Measurements from ENCODE around the gene TUBGCP3.

The TUBGCP3 gene

GRCh38 chr13:112452380-112453206, 135.4 kb downstream of the TUBGCP3 start:
- DNase-seq (ENCODE audit: low read depth), result no peak

DNA sequence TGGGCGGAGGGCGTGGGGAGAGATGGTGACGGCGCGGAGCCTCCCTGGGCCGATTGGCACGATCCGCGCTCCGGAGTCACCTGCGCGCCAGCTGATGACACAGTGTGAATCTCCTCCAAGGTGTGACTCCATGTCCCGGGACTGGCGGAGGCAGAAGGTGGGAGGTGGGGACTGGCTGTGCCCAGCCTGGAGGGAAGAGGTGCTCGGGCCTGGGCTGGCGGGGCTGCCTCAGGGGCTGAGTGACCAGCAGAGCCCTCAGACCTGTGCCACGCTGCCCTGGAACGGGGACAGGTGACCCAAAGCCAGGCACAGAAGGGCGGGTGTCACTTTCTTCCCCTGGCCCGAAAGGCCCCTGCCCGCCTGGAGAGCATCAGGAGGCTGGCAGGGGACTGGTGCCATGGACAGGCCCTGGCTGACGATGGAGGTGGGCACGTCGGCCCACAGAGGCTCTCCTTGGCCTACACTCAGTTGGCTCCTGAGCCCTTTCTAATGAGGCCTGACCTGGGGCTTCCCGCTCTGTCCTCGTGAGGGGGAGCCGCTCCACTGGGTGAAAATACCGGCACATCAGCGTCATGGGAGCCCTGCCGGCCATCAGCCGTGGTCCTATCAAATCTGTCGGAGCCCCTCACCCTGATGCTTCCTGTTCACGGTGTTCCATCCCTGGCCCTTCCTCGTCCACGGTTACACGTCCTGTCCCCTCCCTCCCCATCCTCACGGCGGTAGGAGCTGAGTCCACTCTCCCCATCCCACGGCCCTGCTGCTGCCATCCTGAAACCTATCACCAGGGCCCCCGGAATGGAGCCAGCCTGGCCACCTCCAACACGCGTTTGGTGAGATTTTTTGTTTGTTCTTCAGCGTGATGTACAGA, 136.2 kb downstream of the TUBGCP3 start:
- no peak for DNase-seq (ENCODE audit: low read depth)

DNA sequence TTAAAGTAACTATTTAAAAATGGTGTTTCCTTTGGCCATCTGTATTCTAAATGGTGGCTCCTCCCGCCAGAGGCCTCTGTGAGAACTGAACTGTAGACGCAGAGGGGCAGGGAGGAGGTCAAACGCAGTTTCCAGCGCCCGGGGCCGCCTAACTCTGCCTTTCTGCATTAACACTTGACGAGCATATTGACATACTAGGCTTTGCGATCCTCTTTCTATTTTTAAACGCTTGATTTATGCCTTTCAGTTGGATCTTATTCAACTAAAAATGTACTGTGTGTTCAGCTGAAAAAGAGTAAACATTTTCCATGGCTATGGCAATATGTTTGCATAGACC, 137.1 kb downstream of the TUBGCP3 start:
- DNase-seq (ENCODE audit: low read depth), result no peak

DNA sequence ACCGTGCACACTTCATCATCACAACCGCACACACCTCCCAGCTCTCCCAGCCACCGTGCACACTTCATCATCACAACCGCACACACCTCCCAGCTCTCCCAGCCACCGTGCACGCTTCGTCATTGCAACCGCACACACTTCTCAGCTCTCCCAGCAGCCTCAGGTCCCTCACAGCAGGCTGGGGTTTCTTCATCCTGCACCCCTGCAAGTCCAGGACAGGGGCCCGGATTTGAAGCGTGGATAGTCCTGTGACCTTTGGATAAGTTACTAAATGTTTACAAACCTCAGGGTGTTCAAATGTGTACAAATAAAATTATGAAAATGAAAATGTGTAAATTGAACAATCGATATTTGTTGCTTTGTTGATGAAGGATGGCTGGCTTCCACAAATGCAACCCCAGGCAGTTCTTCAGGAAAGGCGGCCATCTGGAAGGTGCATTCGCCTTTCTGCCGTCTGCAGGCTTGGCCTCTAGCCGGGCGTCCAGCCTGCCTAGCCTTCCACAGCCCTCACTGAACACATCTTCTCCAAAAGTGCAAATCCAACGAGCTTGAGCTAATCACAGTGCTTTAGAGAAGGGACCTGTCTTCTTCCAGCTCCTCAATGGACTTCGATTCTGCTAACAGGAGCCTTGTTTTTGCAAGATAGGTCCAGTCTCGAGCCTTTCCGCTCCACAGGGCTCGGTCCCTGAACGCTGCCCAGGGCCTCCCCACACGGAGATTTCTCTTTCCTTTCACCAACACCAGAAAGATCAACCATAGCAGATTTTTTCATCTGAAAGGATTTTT, 137.6 kb downstream of the TUBGCP3 start:
- DNase-seq (ENCODE audit: low read depth), result no peak

DNA sequence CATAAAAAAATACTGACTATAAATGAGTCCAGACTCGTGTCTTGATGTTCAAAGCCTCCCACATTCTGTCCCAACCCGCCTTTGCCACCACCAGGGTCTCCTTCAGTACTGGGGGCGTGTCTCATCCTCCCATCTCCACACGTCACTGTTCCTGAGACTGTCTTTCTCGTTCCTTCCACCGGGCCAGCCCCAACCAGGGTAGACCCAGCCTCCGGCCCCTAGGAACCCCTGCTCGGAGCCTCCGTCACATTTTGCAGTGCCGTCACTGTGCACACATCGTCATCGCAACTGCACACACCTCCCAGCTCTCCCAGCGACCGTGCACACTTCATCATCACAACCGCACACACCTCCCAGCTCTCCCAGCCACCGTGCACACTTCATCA, 138.4 kb downstream of the TUBGCP3 start:
- no peak for DNase-seq (ENCODE audit: low read depth)

DNA sequence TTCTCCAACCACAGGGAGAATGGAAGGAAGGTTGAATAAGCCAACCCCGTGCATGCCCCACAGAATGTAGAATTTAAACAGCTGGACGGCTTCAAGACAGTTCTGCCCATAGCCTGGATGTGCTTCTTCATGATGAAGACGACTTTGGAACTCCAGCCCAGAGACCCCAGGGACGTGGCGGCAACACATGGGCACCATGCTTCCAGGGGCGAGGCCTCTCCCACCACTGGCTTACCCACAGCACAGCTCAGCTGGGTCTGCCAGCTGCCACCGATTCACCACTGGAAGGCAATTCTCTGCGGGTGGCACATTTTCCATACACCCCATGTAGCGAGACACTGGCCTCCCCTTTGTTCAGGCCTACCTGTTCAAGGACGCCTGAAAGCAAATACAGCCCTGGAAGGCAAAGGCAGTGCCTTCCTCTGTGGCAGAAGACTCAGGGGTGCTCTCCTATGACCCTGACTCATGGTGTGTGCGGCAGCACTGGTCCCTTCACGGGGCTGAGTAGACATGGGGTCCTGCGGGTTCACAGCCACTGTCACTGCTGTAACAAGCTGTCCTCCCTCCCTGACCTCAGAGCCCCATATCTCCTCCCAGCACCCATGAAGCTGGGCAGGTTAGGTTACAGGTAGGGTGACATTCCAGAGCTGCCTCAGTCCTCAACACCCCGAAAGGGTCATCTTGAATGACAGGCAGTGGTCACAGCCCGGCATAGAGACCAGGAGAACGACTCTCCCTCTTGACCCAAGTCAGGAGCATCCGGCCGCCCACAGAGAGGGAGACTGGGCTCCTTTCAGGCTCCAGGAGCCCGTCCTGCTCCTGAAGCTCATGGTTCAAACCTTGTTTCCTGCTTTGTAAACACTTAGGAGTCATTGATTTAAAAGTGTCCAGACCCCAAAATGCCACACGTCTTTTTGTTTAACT, 139.1 kb downstream of the TUBGCP3 start:
- DNase-seq (ENCODE audit: low read depth), result no peak

- DNase-seq (ENCODE audit: low read depth), result no peak
Observed at GRCh38 chr13:112447761-112448603, 140.0 kb downstream of the TUBGCP3 start.

GRCh38 chr13:112447306-112447705, 140.6 kb downstream of the TUBGCP3 start:
- no peak for DNase-seq (ENCODE audit: low read depth)

DNA sequence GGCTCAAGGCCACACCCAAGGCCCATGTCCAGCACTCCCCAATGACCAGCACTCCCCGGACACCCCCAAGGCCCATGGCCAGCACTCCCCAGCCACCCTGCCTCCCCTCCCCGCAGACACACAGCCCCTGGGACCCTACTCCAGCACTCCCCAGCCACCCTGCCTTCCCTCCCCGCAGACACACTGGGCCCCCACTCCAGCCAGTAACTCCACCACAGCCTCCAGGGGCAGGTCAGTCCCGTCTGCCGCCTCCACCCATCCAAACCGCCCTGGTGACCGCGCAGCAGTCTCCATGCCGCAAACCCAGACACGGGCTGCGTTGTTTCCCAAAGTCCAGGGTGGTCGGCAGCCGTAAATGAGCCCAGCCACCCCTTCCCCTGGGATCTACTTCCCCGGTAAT, 141.1 kb downstream of the TUBGCP3 start:
- no peak for DNase-seq (ENCODE audit: low read depth)

DNA sequence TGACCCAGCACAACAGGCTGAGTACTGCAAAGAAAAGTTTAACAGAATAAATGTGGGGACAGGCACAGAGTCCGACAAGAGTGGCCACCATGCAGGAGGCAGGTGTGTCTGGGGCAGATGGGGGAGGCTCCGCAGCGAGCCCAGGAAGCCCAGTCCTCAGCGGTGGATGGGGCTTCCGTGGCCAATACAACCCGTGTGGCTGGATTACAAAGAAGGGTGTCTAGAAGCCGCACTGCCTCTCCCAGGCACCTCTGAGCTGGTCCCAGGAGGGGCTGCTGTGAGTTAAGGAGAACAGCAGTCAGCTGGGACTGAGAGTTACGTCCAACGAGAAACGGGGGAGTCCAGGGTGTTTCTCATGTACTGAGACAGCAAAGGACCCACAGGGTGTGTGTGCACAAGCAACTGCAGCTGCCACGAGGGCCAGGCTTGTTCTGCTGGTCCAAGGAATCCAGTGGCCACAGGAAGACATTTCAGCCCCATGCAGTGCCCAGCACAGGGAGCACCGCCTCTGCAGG, 141.5 kb downstream of the TUBGCP3 start:
- DNase-seq (ENCODE audit: low read depth), result no peak

GRCh38 chr13:112445411-112446271, 142.3 kb downstream of the TUBGCP3 start:
- DNase-seq (ENCODE audit: low read depth), result no peak

GRCh38 chr13:112444416-112445399, 143.2 kb downstream of the TUBGCP3 start:
- no peak for DNase-seq (ENCODE audit: low read depth)

DNA sequence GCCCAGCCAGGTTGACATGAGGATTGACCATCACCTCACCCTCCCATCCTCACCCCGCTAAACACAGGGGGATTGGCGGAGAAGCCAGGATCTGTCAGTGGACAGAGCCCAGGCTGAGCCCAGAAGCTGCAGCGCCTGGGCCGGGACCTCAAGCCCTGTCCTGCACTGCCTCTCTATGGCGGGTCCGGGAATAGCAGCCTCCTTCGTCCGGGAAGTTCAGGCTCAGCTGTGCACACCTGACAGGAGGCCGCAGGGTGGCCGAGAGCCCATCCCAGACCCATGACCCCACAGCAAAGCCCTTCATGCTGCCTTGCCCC, 144.0 kb downstream of the TUBGCP3 start:
- no peak for DNase-seq (ENCODE audit: low read depth)

- no peak for DNase-seq (ENCODE audit: low read depth)
Observed at GRCh38 chr13:112443191-112443994, 144.6 kb downstream of the TUBGCP3 start.

DNA sequence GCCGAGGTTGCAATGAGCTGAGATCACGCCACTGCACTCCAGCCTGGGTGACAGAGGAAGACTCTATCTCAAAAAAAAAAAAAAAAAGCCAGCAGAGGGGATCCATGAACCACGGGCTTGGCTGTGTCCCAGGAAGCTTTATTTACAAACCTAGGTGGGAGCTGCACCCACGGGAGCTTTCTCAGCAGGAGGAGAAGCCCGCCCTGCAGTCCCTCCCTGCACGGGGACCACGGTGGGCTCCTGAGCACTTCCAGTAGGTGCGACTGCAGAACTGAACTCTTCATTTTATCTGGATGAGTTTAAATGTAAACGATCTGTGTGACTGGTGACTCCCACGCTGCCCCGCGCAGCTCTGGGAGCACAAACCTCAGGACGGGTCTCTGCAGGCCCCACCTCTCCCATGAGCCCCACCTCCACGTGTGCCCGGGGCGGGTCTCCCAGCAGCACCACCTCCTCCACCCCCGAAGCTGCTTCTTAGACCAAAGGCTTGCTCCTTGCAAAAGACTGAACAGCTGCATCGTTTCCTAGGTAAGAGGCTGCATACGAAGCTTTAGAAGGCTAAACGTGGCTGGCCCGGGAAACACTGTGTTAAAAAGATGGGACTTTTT, 145.4 kb downstream of the TUBGCP3 start:
- no peak for DNase-seq (ENCODE audit: low read depth)

GRCh38 chr13:112441779-112442310, 146.1 kb downstream of the TUBGCP3 start:
- DNase-seq (ENCODE audit: low read depth), result no peak

DNA sequence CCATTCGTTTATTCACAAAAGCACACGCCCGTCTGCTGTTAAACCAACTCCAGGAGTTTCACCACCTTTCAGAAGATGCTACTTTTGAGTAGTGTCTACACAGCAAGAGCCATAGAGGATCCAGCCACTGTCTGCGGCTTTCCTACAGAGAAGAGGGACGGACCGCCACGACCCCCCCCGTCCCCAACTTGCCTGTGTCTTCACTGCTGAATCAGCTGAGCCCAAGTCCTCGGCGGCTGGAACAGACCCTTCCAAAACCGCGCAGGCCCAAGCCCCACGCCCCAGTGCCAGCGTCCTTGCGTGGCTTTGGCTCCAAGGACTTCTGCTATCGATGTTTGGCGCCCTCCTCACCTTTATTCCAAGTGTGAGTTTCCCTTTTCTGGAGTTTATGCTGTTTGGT, 146.7 kb downstream of the TUBGCP3 start:
- no peak for DNase-seq (ENCODE audit: low read depth)

All from activated T-helper 9 cell treated with anti-CD3 and anti-CD28 coated beads, Interleukin-2, amount 50 U/mL, for 16 hours (primary cell).